Osteocyte (in vitro differentiated cells): Measurements from ENCODE around the gene RPTOR. TPM values are rescaled to one million over a fixed set of nuclear protein-coding genes. Genes with fewer than 3 reads are reported as not detected.
A peak's percentile ranks its signal among the peaks of the same experiment; 100 is the strongest.

Experiments
- DNase-seq: peaks from one replicate; pipeline ENCODE4 v3.0.0; 2021; ENCODE audit warnings: mixed read lengths; ENCODE audit not compliant: unreplicated experiment; ENCODE audit errors: extremely low spot score
- H3K27ac Mint-ChIP-seq: one replicate; pipeline ENCODE4 v1.8.0; 2021; ENCODE audit warnings: mild to moderate bottlenecking, mixed read lengths; ENCODE audit not compliant: unreplicated experiment
- H3K27me3 Mint-ChIP-seq: one replicate; pipeline ENCODE4 v1.8.0; 2021; ENCODE audit warnings: mixed read lengths; ENCODE audit not compliant: unreplicated experiment
- H3K36me3 Mint-ChIP-seq: one replicate; pipeline ENCODE4 v1.8.0; 2021; ENCODE audit warnings: mixed read lengths; ENCODE audit not compliant: unreplicated experiment
- H3K4me1 Mint-ChIP-seq: one replicate; pipeline ENCODE4 v1.8.0; 2021; ENCODE audit warnings: mixed read lengths; ENCODE audit not compliant: unreplicated experiment
- H3K4me3 Mint-ChIP-seq: one replicate; pipeline ENCODE4 v1.8.0; 2021; ENCODE audit warnings: mild to moderate bottlenecking, moderate library complexity, mixed read lengths; ENCODE audit not compliant: unreplicated experiment
- H3K9me3 Mint-ChIP-seq: one replicate; pipeline ENCODE4 v1.8.0; 2021; ENCODE audit warnings: mixed read lengths; ENCODE audit not compliant: unreplicated experiment
- CTCF ChIP-seq: fragments of 200-600 bp; sonication (generic); IDR thresholded peaks from 2 replicates; pipeline ENCODE4 v1.5.0; 2021; ENCODE audit warnings: antibody characterized with exemption, mild to moderate bottlenecking, moderate library complexity
- total RNA-seq: library from RNA; stranded (reverse); gene quantifications from 2 replicates; pipeline ENCODE4 v1.2.1, GENCODE V29; 2021

Gene RPTOR
- total RNA-seq, 1 donor from 2014 or later, result 36.0 TPM

DNA sequence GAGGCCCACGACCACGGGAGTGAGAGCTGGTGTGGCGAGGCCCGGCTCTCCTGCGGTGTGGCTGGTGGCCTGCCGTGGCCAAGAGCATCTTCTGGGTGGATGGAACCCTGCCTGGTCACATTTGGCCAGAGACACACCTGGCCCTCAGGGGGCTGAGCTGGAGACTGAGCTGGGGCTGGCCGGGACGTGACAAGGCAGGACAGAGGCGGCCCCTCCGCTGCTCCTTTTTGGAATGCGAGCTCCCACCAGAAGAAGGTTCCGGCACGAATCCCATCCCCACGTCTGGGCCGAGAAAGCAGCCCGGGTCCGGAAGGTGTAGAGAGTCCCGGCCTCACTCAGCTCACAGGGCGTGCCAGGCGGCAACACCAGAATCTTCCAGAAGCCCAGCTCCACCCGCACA lies 421.0 kb downstream of the RPTOR start:
- no peak for DNase-seq
- H3K9me3 Mint-ChIP-seq, result no peaks in the 10 kb centered on the region
- H3K4me1 Mint-ChIP-seq, result peaks cover 41% of the 10 kb centered on the region
- TF ChIP-seq CTCF, result no peak
- no peak overlapping the region for H3K4me3 Mint-ChIP-seq
- peaks cover 11% of the 10 kb centered on the region for H3K36me3 Mint-ChIP-seq
- H3K27ac Mint-ChIP-seq, result no peak overlapping the region
- no peaks in the 10 kb centered on the region for H3K27me3 Mint-ChIP-seq

GRCh38 chr17:80967404-80967872 lies 422.8 kb downstream of the RPTOR start:
- no peak for DNase-seq
- H3K4me3 Mint-ChIP-seq, result no peak overlapping the region
- no peaks in the 10 kb centered on the region for H3K27me3 Mint-ChIP-seq
- peaks cover 24% of the 10 kb centered on the region for H3K4me1 Mint-ChIP-seq
- no peak for TF ChIP-seq CTCF
- no peaks in the 10 kb centered on the region for H3K9me3 Mint-ChIP-seq
- H3K36me3 Mint-ChIP-seq, result peaks cover 8% of the 10 kb centered on the region
- H3K27ac Mint-ChIP-seq, result no peak overlapping the region

GRCh38 chr17:80968602-80969029 lies 424.0 kb downstream of the RPTOR start:
- peaks cover 23% of the 10 kb centered on the region for H3K4me1 Mint-ChIP-seq
- H3K9me3 Mint-ChIP-seq, result no peaks in the 10 kb centered on the region
- no peak for DNase-seq
- no peak overlapping the region for H3K4me3 Mint-ChIP-seq
- H3K27me3 Mint-ChIP-seq, result no peaks in the 10 kb centered on the region
- H3K36me3 Mint-ChIP-seq, result peaks cover 8% of the 10 kb centered on the region
- TF ChIP-seq CTCF, result no peak
- H3K27ac Mint-ChIP-seq, result peak overlapping the region; percentile 73

DNA sequence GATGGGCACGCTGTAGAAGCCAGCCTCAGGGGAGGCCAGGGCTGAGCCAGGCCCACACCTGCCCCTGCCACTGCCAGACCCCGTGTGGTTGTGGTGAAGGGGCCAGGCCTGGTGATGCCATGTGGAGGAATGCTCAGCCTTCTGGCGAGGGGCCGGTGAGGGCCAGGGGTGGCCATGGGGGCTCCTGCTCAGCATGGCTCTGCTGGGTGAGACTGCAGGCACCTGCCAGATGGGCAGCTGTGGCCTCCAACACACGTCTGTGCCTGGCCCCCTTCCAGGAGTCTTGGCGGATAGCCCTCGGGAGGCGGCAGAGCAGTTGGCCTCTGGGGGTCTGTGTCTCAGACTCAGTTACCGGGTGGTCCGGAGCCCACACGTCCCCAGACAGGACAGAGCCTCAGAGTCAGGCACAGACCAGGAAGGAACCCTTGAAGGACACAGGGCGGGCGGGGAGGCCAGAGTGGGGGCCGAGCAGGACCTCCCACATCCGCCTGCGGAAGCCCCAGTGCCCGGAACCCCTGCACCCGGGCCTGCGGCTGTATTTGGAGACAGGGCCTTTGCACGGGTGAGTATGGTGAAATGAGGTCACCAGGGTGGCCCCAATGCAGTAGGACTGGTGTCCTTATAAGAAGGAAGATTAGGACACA lies 424.5 kb downstream of the RPTOR start:
- H3K4me3 Mint-ChIP-seq, result no peak overlapping the region
- H3K4me1 Mint-ChIP-seq, result peaks cover 22% of the 10 kb centered on the region
- TF ChIP-seq CTCF, result no peak
- DNase-seq, result no peak
- H3K27me3 Mint-ChIP-seq, result no peaks in the 10 kb centered on the region
- H3K9me3 Mint-ChIP-seq, result no peaks in the 10 kb centered on the region
- H3K36me3 Mint-ChIP-seq, result peaks cover 8% of the 10 kb centered on the region
- H3K27ac Mint-ChIP-seq, result peak overlapping the region; percentile 73

GRCh38 chr17:80969674-80970043 lies 425.0 kb downstream of the RPTOR start:
- H3K27ac Mint-ChIP-seq, result no peak overlapping the region
- H3K27me3 Mint-ChIP-seq, result no peaks in the 10 kb centered on the region
- no peak overlapping the region for H3K4me3 Mint-ChIP-seq
- DNase-seq, result no peak
- H3K9me3 Mint-ChIP-seq, result no peaks in the 10 kb centered on the region
- peaks cover 6% of the 10 kb centered on the region for H3K36me3 Mint-ChIP-seq
- TF ChIP-seq CTCF, result no peak
- peaks cover 20% of the 10 kb centered on the region for H3K4me1 Mint-ChIP-seq
